ENCODE measurements around the gene CEACAM8.
"Not testable (repeated sequence)": the region's sequence is repeated elsewhere in the genome, so short reads cannot be mapped to it uniquely, and the experiment has no call there.

CEACAM8 gene

GRCh38 chr19:42558450-42559150 is 36.1 kb downstream of the CEACAM8 start:
- no peak for TF ChIP-seq CTCF (IDR thresholded peaks at IDR 0.05; ENCODE audit: borderline replicate concordance, insufficient read depth, low read depth, low read length)
- H3K4me3 ChIP-seq (ENCODE audit: low read depth, low read length): no peak overlapping the region

- H3K4me3 ChIP-seq (ENCODE audit: low read depth, low read length): not testable (repeated sequence)
Measured at GRCh38 chr19:42557386-42557871, 37.3 kb downstream of the CEACAM8 start.

- no peak overlapping the region for H3K4me3 ChIP-seq (ENCODE audit: low read depth, low read length)
- no peak for TF ChIP-seq CTCF (IDR thresholded peaks at IDR 0.05; ENCODE audit: borderline replicate concordance, insufficient read depth, low read depth, low read length)
Measured at GRCh38 chr19:42555801-42556200, 38.9 kb downstream of the CEACAM8 start.

- TF ChIP-seq CTCF (IDR thresholded peaks at IDR 0.05; ENCODE audit: borderline replicate concordance, insufficient read depth, low read depth, low read length): no peak
- H3K4me3 ChIP-seq (ENCODE audit: low read depth, low read length): no peak overlapping the region
Measured at GRCh38 chr19:42555317-42555716, 39.4 kb downstream of the CEACAM8 start.

GRCh38 chr19:42554046-42554575 is 40.6 kb downstream of the CEACAM8 start:
- no peak overlapping the region for H3K4me3 ChIP-seq (ENCODE audit: low read depth, low read length)
- no peak for TF ChIP-seq CTCF (IDR thresholded peaks at IDR 0.05; ENCODE audit: borderline replicate concordance, insufficient read depth, low read depth, low read length)

- H3K4me3 ChIP-seq (ENCODE audit: low read depth, low read length): no peak overlapping the region
- TF ChIP-seq CTCF (IDR thresholded peaks at IDR 0.05; ENCODE audit: borderline replicate concordance, insufficient read depth, low read depth, low read length): no peak
Measured at GRCh38 chr19:42553292-42554045, 41.3 kb downstream of the CEACAM8 start.

GRCh38 chr19:42552086-42553065 is 42.3 kb downstream of the CEACAM8 start:
- no peak overlapping the region for H3K4me3 ChIP-seq (ENCODE audit: low read depth, low read length)
- no peak for TF ChIP-seq CTCF (IDR thresholded peaks at IDR 0.05; ENCODE audit: borderline replicate concordance, insufficient read depth, low read depth, low read length)

GRCh38 chr19:42550521-42550920 is 44.2 kb downstream of the CEACAM8 start:
- not testable (repeated sequence) for H3K4me3 ChIP-seq (ENCODE audit: low read depth, low read length)

- H3K4me3 ChIP-seq (ENCODE audit: low read depth, low read length): not testable (repeated sequence)
Measured at GRCh38 chr19:42549067-42549466, 45.7 kb downstream of the CEACAM8 start.
